HG02678 (cell line): ENCODE results near the gene CDH23.
A peak's percentile ranks its signal among the peaks of the same experiment; 100 is the strongest.

ENCODE experiments used
- ATAC-seq: cut with Tn5 transposase; IDR thresholded peaks from one replicate; pipeline ENCODE4 v1.9.1; 2021; ENCODE audit warnings: mild to moderate bottlenecking, moderate library complexity; ENCODE audit not compliant: unreplicated experiment

CDH23 gene

GRCh38 chr10:71801361-71801760, 404.6 kb downstream of the CDH23 start:
- peak; percentile 84 for ATAC-seq

DNA sequence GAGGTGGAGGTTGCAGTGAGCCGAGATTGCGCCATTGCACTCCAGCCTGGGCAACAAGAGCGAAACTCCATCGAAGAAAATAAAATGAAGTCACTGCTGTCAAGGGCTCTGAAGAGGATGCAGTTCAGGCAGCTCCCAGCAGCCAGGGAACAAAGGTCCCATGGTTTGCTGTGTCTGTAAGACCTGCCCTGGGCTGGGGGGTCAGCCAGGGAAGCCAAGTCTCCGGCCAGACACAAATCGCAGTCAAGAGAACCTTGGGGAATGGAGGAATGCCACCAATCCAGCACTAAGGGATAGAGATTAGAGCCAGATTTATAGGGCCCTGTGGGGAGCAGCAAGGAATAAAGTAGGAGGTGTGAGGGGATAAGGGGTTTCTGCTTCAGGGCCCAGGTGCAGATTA, 405.5 kb downstream of the CDH23 start:
- no peak for ATAC-seq

- no peak for ATAC-seq
Measured at GRCh38 chr10:71802715-71803488, 406.2 kb downstream of the CDH23 start.

GRCh38 chr10:71804077-71804476, 407.4 kb downstream of the CDH23 start:
- ATAC-seq: no peak

DNA sequence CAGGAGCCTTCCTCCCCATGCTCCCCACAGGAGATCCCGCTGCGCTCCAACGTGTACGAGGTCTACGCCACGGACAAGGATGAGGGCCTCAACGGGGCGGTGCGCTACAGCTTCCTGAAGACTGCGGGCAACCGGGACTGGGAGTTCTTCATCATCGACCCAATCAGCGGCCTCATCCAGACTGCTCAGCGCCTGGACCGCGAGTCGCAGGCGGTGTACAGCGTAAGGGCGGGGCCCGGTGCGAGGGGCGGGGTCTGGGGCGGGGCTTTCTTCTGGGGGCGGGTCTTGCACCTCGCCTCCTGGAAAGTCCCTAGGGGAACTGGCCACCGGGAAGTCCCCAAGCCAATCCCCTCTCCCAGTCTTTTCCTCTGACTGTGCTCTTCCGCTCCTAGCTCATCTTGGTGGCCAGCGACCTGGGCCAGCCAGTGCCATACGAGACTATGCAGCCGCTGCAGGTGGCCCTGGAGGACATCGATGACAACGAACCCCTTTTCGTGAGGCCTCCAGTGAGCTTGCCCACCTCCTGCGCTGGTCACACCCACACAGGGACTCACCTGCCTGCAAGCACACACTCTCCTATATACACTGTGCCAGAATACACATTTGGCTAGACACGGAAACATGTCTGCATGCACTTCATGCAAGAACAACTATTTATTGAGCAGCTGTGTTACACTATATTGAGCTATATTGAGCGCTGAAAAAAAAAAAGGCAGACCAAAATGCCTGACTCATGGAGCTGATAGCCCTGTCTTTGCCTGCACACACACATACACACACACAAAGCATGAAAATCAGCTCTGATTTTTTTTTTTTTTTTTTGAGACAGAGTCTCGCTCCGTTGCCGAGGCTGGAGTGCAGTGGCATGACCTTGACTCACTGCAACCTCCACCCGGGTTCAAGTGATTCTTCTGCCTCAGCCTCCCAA, 409.3 kb downstream of the CDH23 start:
- ATAC-seq: no peak

GRCh38 chr10:71806704-71807556, 410.2 kb downstream of the CDH23 start:
- ATAC-seq: no peak

DNA sequence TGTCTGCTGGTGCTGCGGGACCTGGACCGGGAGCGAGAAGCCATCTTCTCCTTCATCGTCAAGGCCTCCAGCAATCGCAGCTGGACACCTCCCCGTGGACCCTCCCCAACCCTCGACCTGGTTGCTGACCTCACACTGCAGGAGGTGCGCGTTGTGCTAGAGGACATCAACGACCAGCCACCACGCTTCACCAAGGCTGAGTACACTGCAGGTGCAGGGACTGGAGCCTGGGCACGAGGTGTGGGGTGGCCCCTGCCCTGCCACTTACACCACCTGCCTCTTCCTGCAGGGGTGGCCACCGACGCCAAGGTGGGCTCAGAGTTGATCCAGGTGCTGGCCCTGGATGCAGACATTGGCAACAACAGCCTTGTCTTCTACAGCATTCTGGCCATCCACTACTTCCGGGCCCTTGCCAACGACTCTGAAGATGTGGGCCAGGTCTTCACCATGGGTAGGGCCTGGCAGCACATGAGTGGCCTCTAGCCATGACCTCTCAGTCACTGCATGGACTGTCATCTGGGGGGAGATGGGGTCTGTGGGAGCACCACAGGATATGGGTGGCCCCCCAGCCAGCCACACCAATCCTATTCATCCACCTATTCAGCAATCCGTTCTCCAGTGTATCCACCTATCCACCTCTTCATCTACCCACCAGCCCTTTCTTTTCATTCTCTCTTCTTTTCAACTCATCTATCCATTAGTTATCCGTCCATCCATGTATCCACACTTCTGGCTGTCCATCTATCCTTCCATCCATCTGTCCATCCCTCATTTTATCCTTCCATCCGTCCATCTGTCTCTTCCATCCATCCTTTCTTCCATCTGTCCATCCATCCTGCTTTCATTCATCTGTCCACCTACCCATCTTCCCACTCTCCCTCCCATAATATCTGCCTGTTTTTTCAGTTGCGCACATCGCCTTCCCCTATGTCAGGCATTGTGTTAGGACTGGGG, 411.1 kb downstream of the CDH23 start:
- ATAC-seq: no peak

DNA sequence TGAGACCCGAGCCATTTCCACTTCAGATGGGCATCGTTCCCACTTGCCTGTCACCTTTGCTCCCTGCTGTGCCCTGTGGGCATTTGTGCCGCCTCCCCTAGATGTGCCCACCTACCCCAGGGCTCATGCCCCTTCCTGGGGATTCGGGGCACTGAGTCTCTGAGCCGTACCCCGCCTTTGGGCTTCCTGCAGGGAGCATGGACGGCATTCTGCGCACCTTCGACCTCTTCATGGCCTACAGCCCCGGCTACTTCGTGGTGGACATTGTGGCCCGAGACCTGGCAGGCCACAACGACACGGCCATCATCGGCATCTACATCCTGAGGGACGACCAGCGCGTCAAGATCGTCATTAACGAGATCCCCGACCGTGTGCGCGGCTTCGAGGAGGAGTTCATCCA, 412.9 kb downstream of the CDH23 start:
- ATAC-seq: no peak

- ATAC-seq: no peak
Measured at GRCh38 chr10:71810048-71810750, 413.5 kb downstream of the CDH23 start.

DNA sequence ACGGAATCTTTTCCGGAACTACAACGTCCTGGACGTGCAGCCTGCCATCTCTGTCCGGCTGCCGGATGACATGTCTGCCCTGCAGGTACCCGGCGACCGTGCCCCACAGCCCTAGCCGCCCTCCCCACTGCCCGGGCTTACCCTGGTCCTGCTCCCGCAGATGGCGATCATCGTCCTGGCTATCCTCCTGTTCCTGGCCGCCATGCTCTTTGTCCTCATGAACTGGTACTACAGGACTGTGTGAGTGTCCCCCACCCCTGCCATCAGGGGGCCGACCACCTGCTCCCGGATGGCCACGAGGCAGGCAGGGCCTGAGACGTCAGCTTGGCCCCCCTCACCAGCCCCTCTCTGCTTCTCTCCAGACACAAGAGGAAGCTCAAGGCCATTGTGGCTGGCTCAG, 414.6 kb downstream of the CDH23 start:
- no peak for ATAC-seq

GRCh38 chr10:71812016-71812912, 415.5 kb downstream of the CDH23 start:
- no peak for ATAC-seq

GRCh38 chr10:71812913-71813590, 416.3 kb downstream of the CDH23 start:
- no peak for ATAC-seq

DNA sequence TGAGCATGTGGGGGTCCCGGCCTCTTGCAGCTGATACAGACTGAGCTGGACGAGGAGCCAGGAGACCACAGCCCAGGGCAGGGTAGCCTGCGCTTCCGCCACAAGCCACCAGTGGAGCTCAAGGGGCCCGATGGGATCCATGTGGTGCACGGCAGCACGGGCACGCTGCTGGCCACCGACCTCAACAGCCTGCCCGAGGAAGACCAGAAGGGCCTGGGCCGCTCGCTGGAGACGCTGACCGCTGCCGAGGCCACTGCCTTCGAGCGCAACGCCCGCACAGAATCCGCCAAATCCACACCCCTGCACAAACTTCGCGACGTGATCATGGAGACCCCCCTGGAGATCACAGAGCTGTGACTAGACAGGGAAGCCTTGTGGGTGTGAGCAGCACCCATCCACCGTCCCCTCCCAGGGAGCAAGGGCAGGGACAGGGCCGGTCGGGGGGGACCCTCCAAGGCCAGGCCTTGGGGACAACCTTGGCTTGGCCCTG, 418.2 kb downstream of the CDH23 start:
- no peak for ATAC-seq

DNA sequence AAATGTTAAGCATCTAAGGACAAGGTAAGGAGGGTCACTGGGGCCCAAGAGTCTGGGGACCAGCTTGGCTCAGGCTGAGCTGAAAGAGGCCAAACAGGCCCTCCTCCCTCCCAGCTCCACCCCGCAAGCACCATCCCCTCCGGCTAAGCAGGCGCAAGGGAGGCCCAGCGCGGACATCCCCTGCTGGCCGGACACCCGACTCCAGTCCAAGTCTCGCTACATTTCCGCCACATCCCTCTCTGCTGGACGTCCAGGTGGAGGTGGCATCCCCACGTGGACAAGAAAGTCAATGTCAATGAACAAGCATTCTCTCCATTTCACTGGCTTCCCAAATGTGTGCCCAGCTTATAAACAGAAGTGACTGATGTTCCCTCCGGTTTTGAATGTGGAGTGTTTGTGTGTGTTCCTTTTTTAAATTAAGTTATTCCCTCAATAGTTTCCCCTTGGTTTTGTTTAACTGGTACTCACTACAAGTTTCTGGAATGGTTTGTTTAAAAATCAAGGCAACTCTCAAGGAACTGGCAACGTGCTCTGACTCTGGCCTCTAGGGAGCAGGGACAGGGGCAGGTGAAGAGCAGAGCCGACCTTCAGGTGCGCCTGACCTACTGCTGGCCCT, 418.9 kb downstream of the CDH23 start:
- ATAC-seq: no peak

DNA sequence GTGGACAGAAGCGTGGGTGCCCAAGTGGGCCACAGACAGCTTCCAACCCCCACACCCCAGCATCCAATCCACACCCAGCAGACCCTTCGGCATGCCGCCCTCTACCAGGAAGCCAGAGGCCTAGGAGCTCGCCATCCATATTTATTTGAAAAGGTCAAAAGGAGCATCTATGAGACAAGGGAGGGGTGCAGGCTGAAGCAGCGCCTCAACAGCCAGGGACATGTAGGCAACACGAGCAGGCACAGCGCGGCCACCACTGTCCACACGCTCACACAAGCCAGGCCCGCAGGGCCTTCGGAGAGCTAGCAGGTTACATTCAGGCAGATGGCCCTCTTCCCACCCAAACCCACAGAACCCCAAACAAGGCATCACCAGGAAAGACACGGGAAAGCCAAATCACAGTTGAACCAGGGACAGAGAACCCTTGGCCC, 419.7 kb downstream of the CDH23 start:
- ATAC-seq: no peak

GRCh38 chr10:71816936-71817618, 420.4 kb downstream of the CDH23 start:
- no peak for ATAC-seq
